Activated T-cell treated with anti-CD3 and anti-CD28 coated beads, Interleukin-2, amount 50 U/mL, for 4 hours (primary cell): ENCODE data around the gene LEMD2. TPM values are rescaled to one million over a fixed set of nuclear protein-coding genes. Genes with fewer than 3 reads are reported as not detected.
A peak's percentile ranks its signal among the peaks of the same experiment; 100 is the strongest.

ENCODE experiments used
- ATAC-seq, 2 donors: fragments of 200-7000 bp; cut with Tn5 transposase; one replicate each; pipeline ENCODE4 v1.10.0; 2021
- DNase-seq: peaks from one replicate; pipeline ENCODE4 v3.0.0-alpha.2; 2020
- H3K27me3 Mint-ChIP-seq: one replicate; pipeline ENCODE4 v1.8.0; 2021; ENCODE audit warnings: low read depth, mixed read lengths
- H3K36me3 Mint-ChIP-seq: one replicate; pipeline ENCODE4 v1.8.0; 2022; ENCODE audit warnings: mixed read lengths; ENCODE audit not compliant: insufficient read depth
- H3K4me1 Mint-ChIP-seq: one replicate; pipeline ENCODE4 v1.8.0; 2021; ENCODE audit warnings: low read depth, mixed read lengths
- H3K4me3 Mint-ChIP-seq: one replicate; pipeline ENCODE4 v1.8.0; 2021; ENCODE audit warnings: mild to moderate bottlenecking, moderate library complexity, mixed read lengths
- H3K9me3 Mint-ChIP-seq: one replicate; pipeline ENCODE4 v1.8.0; 2021; ENCODE audit warnings: mixed read lengths
- total RNA-seq, 3 donors: library from RNA; stranded (reverse); gene quantifications; one replicate each; pipeline ENCODE4 v1.2.1, GENCODE V29; 2021

Gene LEMD2
- total RNA-seq, 3 donors from 2014 or later: 44.4 to 51.8 (median 49.5) TPM

- Mint-ChIP-seq H3K27me3 (no peaks in the 10 kb centered on the region), H3K9me3 (no peaks in the 10 kb centered on the region), H3K36me3 (no peaks in the 10 kb centered on the region), H3K4me3 (no peak overlapping the region), H3K4me1 (no peaks in the 10 kb centered on the region)
- no peak for ATAC-seq
- no peak for DNase-seq
These were observed 34.7 kb downstream of the LEMD2 start for GRCh38 chr6:33754222-33754621.

- ATAC-seq (no peak), DNase-seq (no peak)
- no peak overlapping the region for H3K4me3 Mint-ChIP-seq
- H3K9me3 Mint-ChIP-seq: no peaks in the 10 kb centered on the region
- no peaks in the 10 kb centered on the region for H3K36me3 Mint-ChIP-seq
- H3K27me3 Mint-ChIP-seq: no peaks in the 10 kb centered on the region
- H3K4me1 Mint-ChIP-seq: no peaks in the 10 kb centered on the region
These were observed 36.3 kb downstream of the LEMD2 start for GRCh38 chr6:33752646-33753015.

DNA sequence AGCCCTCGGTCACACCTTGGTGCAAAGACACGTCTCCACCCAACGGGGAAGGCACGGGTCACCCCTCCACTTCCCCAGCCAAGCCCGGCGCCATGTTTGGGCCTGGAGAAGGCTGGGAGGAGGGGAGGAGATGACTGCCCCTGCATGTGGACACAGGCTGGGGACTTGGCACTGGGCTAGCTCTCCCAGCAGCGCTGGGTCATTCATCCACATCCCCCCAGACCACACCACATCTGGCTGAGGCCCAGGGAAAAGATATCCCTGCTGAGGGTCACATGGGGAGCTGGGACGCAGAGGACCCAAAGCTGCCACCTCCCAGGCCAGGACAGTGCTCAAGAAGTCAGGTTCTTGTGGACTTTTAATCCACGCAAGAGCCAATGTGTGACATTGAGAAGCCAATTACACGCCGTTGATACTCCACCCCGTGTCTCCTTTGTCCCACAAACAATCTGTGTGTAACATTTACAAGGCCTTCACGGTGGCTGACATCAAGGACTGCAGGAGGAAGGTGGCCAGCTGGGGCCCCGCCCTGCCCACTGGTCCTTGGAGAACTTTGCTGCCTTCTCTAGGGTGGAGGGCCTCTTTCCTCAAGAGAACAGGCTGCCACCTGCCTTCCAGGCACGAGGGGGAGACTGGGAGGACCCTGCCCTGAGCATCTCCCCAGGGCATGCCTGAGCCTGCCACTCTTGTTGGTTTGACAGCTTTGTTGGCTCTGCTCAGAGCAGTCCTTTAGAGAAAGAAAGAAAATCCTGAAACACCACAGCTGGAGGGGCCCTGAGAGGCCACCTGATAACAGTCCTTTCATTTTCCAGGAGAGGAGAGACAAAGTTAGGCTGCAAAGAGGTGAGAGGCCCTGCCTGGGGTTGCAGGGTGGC, 36.9 kb downstream of the LEMD2 start:
- no peak for DNase-seq
- Mint-ChIP-seq H3K36me3 (no peaks in the 10 kb centered on the region), H3K9me3 (no peaks in the 10 kb centered on the region), H3K4me1 (no peaks in the 10 kb centered on the region), H3K27me3 (peaks cover 3% of the 10 kb centered on the region), H3K4me3 (no peak overlapping the region)
- no peak for ATAC-seq

GRCh38 chr6:33750244-33750991, 38.5 kb downstream of the LEMD2 start:
- Mint-ChIP-seq H3K9me3 (no peaks in the 10 kb centered on the region), H3K4me3 (no peak overlapping the region), H3K4me1 (no peaks in the 10 kb centered on the region), H3K36me3 (no peaks in the 10 kb centered on the region), H3K27me3 (peaks cover 3% of the 10 kb centered on the region)
- no peak for DNase-seq
- ATAC-seq: no peak

DNA sequence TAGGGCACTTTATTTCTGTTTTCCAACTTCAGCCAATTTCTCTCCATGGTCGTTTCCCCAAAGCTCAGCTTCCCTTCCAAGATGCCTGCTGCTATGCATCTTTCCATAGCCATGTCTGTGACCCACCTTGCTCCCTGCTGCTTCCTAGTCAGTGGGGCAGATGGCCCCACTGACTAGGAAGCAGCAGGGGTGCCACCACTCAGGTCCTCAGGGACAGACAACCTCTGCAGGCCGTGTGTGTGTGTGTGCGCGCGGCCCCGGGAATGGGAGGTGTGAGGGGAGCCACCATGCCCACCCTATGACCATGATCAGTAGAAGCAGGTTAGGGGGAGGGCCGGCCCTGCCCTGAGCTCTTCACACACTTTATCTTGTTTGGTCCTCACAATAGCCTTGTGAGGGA, 39.5 kb downstream of the LEMD2 start:
- ATAC-seq: no peak

DNA sequence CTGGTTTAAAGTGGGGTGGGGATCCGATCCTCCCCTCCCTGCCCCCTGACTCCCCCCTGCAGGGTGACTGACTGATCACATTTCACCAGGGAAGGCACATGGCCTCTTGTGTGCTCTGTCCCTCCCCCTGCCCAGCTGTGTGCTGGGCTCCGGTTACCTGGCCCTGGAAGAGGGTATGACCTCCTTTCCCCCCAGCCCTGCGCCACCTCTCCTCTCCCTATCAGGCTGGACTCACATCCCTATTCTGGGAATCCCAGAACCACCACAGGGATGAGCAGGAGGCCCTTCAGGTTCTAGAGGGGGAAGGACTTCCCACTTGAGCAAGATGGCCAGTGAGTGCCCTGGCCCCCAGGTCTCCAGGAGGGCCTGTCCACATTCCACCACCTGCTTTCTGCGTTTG, 40.1 kb downstream of the LEMD2 start:
- no peak overlapping the region for H3K4me3 Mint-ChIP-seq
- H3K36me3 Mint-ChIP-seq: no peaks in the 10 kb centered on the region
- no peaks in the 10 kb centered on the region for H3K9me3 Mint-ChIP-seq
- ATAC-seq (no peak), DNase-seq (no peak)
- peaks cover 3% of the 10 kb centered on the region for H3K27me3 Mint-ChIP-seq
- peaks cover 4% of the 10 kb centered on the region for H3K4me1 Mint-ChIP-seq

More for the DNA sequence above, 39.5 kb downstream of the LEMD2 start:
- Mint-ChIP-seq H3K4me1 (peaks cover under 1% of the 10 kb centered on the region), H3K9me3 (no peaks in the 10 kb centered on the region), H3K4me3 (no peak overlapping the region), H3K27me3 (peaks cover 3% of the 10 kb centered on the region), H3K36me3 (no peaks in the 10 kb centered on the region)
- DNase-seq: no peak

DNA sequence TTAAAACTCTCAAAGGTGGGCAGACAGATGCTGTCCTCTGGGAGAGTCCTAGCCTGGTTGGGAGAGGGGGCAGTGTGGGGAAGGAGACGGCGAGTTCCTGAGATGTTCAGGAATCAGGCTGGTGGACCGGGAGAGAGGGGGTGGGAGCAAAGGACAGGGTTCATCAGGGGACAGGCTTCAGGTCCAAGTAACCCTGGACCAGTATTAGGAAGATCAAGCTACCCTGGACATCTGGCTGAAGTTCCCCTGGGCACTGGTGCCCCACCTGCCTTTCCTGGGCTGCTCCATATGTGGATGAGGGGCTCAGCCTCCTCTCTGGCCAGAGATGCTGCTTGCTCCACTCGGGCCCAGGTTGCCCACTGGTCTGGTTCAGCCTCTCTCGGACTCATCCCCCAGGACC, 41.1 kb downstream of the LEMD2 start:
- Mint-ChIP-seq H3K36me3 (no peaks in the 10 kb centered on the region), H3K4me3 (no peak overlapping the region), H3K27me3 (peaks cover 5% of the 10 kb centered on the region), H3K4me1 (peaks cover 4% of the 10 kb centered on the region), H3K9me3 (no peaks in the 10 kb centered on the region)
- no peak for DNase-seq
- ATAC-seq: no peak

DNA sequence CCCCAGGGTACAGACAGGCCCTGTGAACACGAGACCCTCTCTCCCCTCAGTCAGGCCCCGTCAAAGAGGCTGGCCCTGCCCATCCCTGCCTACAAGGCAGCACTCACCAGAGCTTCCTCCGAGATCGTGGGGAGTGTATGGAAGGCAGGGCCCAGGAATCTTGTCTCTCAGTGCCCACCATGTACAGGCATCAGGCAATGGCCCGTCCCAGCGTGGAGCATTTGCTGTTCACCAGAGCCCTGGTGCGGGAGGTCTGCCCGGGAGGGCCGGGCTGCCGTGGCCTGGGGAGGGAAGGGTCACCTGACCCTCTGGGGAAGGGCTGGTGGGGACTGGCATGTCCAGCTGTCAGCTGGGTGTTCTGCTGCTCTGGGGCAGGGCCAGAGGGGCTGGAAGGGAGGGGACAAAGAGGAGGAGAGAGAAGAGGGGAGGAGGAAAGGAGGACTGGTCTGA, 42.3 kb downstream of the LEMD2 start, which contains the start of gene IP6K3:
Gene IP6K3, minus strand, starts transcription at position 255 of the 450 bp plus-strand sequence. CDS start 11,429 bp downstream, outside the sequence.
- no peak for ATAC-seq
- H3K4me3 Mint-ChIP-seq: no peak within 1 kb of the TSS
- no peak for DNase-seq
- peaks cover 4% of the 10 kb centered on the region for H3K4me1 Mint-ChIP-seq
- no peaks in the 10 kb centered on the region for H3K9me3 Mint-ChIP-seq
- H3K36me3 Mint-ChIP-seq: no peaks in the 10 kb centered on the region
- peaks cover 10% of the 10 kb centered on the region for H3K27me3 Mint-ChIP-seq

DNA sequence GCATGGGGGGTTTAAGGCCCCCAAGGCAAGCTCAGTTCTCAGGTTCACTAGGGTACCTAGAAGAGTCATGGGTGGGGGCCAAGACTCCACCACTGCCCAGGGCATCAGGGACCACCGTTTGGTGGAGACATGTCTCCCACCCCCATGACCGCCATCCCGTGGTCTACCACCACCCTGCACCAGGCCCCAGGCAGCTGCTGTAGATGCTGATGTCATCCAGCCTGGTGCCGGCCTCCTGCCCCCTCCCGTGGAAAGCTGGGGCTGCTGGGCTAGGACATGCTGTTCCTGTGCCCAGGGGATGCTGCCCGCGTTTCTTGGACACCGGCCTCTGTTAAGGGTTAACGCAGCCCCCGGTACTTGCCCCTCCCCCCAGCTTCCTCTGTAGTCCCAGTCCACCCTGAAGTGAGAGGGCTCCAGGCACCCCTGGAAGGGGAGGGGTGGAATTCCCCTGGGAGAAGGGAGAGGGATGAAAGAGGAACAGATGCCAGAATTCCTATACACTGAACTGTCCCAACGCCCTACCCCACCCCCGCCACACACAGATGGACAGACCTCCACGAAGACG, 42.8 kb downstream of the LEMD2 start:
- Mint-ChIP-seq H3K4me3 (no peak overlapping the region), H3K4me1 (peaks cover 4% of the 10 kb centered on the region), H3K36me3 (no peaks in the 10 kb centered on the region), H3K27me3 (peaks cover 10% of the 10 kb centered on the region), H3K9me3 (no peaks in the 10 kb centered on the region)
- no peak for DNase-seq
- no peak for ATAC-seq

GRCh38 chr6:33745548-33745947, 43.4 kb downstream of the LEMD2 start:
- no peak for ATAC-seq
- Mint-ChIP-seq H3K36me3 (no peaks in the 10 kb centered on the region), H3K27me3 (peaks cover 10% of the 10 kb centered on the region), H3K4me3 (no peak overlapping the region), H3K4me1 (peaks cover 4% of the 10 kb centered on the region), H3K9me3 (no peaks in the 10 kb centered on the region)
- DNase-seq: no peak

- no peak for ATAC-seq
- no peak for DNase-seq
- H3K9me3 Mint-ChIP-seq: no peaks in the 10 kb centered on the region
- no peak overlapping the region for H3K4me3 Mint-ChIP-seq
- no peaks in the 10 kb centered on the region for H3K36me3 Mint-ChIP-seq
- H3K27me3 Mint-ChIP-seq: peaks cover 10% of the 10 kb centered on the region
- H3K4me1 Mint-ChIP-seq: peaks cover 4% of the 10 kb centered on the region
These were observed 43.9 kb downstream of the LEMD2 start for GRCh38 chr6:33744895-33745546.

- no peaks in the 10 kb centered on the region for H3K9me3 Mint-ChIP-seq
- no peak overlapping the region for H3K4me3 Mint-ChIP-seq
- H3K27me3 Mint-ChIP-seq: peaks cover 10% of the 10 kb centered on the region
- DNase-seq: peak; percentile 70
- H3K4me1 Mint-ChIP-seq: peaks cover 4% of the 10 kb centered on the region
- no peaks in the 10 kb centered on the region for H3K36me3 Mint-ChIP-seq
- peak; percentile 85 to 89 for ATAC-seq
These were observed 44.7 kb downstream of the LEMD2 start for GRCh38 chr6:33744001-33744848.

- no peak for ATAC-seq
- Mint-ChIP-seq H3K27me3 (peaks cover 10% of the 10 kb centered on the region), H3K4me3 (no peak overlapping the region), H3K4me1 (peaks cover 4% of the 10 kb centered on the region), H3K9me3 (no peaks in the 10 kb centered on the region), H3K36me3 (no peaks in the 10 kb centered on the region)
- DNase-seq: no peak
These were observed 46.1 kb downstream of the LEMD2 start for GRCh38 chr6:33742837-33743236.
